HepG2 (cell line): ENCODE measurements around the gene DISP2. TPM values are rescaled to one million over a fixed set of nuclear protein-coding genes. Genes with fewer than 3 reads are reported as not detected.

Experiments
- AHR ChIP-seq: IDR thresholded peaks from 2 replicates; pipeline ENCODE4 v1.6.1; 2018; ENCODE audit warnings: missing genetic modification reagents, missing compliant biosample characterization
- ISL2 ChIP-seq: sonication (generic); formaldehyde crosslinking; IDR thresholded peaks from 2 replicates; pipeline ENCODE4 v1.5.0; 2020; ENCODE audit warnings: missing genetic modification reagents
- KDM5B ChIP-seq: sonication (generic); formaldehyde crosslinking; IDR thresholded peaks from 2 replicates; pipeline ENCODE4 v1.4.0; 2020; ENCODE audit warnings: missing genetic modification reagents, mild to moderate bottlenecking, borderline replicate concordance
- NFIC ChIP-seq: IDR thresholded peaks from 2 replicates; pipeline ENCODE4 v1.6.1; 2012; ENCODE audit warnings: mild to moderate bottlenecking, low read length, inconsistent platforms
- NR1H2 ChIP-seq: sonication (generic); formaldehyde crosslinking; IDR thresholded peaks from 2 replicates; pipeline ENCODE4 v1.8.1; 2022; ENCODE audit warnings: low read depth, missing genetic modification reagents, borderline replicate concordance
- PRPF4 ChIP-seq: fragments of 200-400 bp; formaldehyde crosslinking; IDR thresholded peaks from 2 replicates; pipeline ENCODE4 v1.6.1; 2016; ENCODE audit warnings: low read length, low read depth; ENCODE audit not compliant: poor library complexity, severe bottlenecking
- SMARCC2 ChIP-seq: fragments of 450-650 bp; IDR thresholded peaks from 2 replicates; pipeline ENCODE4 v1.6.1; 2017; ENCODE audit warnings: antibody characterized with exemption, mild to moderate bottlenecking
- ZMYM2 ChIP-seq: sonication (generic); formaldehyde crosslinking; IDR thresholded peaks from 2 replicates; pipeline ENCODE4 v1.8.0; 2022; ENCODE audit warnings: mild to moderate bottlenecking, missing genetic modification reagents
- ZMYM3 ChIP-seq: sonication (generic); formaldehyde crosslinking; IDR thresholded peaks from 2 replicates; pipeline ENCODE4 v1.5.1; 2020; ENCODE audit warnings: mild to moderate bottlenecking, missing genetic modification reagents
- ZNF101 ChIP-seq: sonication (generic); formaldehyde crosslinking; IDR thresholded peaks from 2 replicates; pipeline ENCODE4 v1.4.0; 2020; ENCODE audit warnings: mild to moderate bottlenecking, low read depth, missing genetic modification reagents, borderline replicate concordance
- ZNF670 ChIP-seq: sonication (generic); formaldehyde crosslinking; IDR thresholded peaks from 2 replicates; pipeline ENCODE4 v1.8.0; 2022; ENCODE audit warnings: mild to moderate bottlenecking, missing genetic modification reagents, borderline replicate concordance
- polyA plus RNA-seq, 8 experiments: library from polyadenylated mRNA; depleted of rRNA in 3 of 8; stranded (reverse) in 7 of 8; unstranded in 1 of 8; fragments of >200 nt; fragmentation: Illumina TruSeq in 4 of 8; extraction: Trizol in 4 of 8; gene quantifications; 2 replicates each; pipeline versions ENCODE4 v1.2.1 to v1.2.3, GENCODE V29; 2011 to 2016; ENCODE audit warnings: low read depth in 4 of 8, missing spikeins in 1 of 8, mixed read lengths in 1 of 8; ENCODE audit not compliant: insufficient read depth in 1 of 8
- total RNA-seq, 5 experiments: library from RNA; depleted of rRNA; stranded (reverse); fragments of >200 nt; fragmentation: Illumina TruSeq; extraction: Trizol; gene quantifications; 2 replicates each; pipeline ENCODE4 v1.2.3, GENCODE V29; 2016; ENCODE audit warnings: low read depth in 1 of 5
- TF ChIP-seq, protein P1 (sequence below): sonication (generic); formaldehyde crosslinking; IDR thresholded peaks from 2 replicates; pipeline ENCODE4 v1.9.0; 2022; ENCODE audit warnings: low read depth, missing genetic modification reagents
- TF ChIP-seq, protein P2 (sequence below): sonication (generic); formaldehyde crosslinking; IDR thresholded peaks from 2 replicates; pipeline ENCODE4 v1.4.0; 2020; ENCODE audit warnings: mild to moderate bottlenecking, missing genetic modification reagents
- TF ChIP-seq, protein P3 (sequence below): sonication (generic); formaldehyde crosslinking; IDR thresholded peaks from 2 replicates; pipeline ENCODE4 v1.4.0; 2020; ENCODE audit warnings: missing genetic modification reagents, borderline replicate concordance
- TF ChIP-seq, protein P4 (sequence below): sonication (generic); formaldehyde crosslinking; IDR thresholded peaks from 2 replicates; pipeline ENCODE4 v1.8.1; 2023; ENCODE audit warnings: mild to moderate bottlenecking, moderate library complexity, missing genetic modification reagents

The DISP2 gene
- total and polyA plus RNA-seq, 2 of the 13 experiments (the other 11 are each of a cell fraction or from before 2014, with no cell fraction given): 0.09 to 0.32 TPM

DNA sequence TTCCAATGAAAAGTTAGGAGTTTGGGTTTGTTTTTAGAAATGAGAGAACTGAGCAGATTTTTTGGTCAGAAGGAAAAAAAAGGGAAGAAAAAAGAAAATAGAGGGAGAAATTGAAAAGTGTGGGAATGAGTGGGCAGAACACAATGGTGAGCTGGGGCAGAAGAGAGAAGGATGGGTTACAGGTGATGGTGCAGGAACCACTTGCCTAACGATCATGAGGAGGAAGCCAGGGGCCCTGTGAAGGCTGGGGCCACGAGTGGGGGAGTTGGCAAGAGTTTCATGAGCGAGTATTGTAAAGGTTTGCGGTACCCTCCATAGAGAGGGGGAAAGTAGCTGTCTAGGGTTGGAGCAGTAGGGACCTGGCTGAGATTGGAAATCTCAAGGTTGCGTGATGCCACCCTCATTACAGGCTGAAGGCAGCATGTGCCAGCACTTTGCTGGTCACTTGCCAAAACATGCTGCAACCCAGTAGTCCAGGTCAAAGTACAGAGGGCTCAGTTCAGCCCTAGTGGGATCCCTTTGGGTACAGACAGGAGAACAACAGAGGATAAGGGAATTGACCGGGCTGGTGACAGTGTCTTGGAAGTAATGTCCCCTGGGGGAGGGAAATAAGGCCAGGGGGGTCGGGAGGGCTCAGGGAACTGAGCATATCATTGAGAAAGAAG, 54.2 kb downstream of the DISP2 start (continued):
- TF ChIP-seq, protein P1, sequence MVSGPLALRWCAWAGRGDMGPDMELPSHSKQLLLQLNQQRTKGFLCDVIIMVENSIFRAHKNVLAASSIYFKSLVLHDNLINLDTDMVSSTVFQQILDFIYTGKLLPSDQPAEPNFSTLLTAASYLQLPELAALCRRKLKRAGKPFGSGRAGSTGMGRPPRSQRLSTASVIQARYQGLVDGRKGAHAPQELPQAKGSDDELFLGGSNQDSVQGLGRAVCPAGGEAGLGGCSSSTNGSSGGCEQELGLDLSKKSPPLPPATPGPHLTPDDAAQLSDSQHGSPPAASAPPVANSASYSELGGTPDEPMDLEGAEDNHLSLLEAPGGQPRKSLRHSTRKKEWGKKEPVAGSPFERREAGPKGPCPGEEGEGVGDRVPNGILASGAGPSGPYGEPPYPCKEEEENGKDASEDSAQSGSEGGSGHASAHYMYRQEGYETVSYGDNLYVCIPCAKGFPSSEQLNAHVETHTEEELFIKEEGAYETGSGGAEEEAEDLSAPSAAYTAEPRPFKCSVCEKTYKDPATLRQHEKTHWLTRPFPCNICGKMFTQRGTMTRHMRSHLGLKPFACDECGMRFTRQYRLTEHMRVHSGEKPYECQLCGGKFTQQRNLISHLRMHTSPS (CRISPR knock-in tag): peak; percentile 72
- no peak for TF ChIP-seq NR1H2
- TF ChIP-seq, protein P2, sequence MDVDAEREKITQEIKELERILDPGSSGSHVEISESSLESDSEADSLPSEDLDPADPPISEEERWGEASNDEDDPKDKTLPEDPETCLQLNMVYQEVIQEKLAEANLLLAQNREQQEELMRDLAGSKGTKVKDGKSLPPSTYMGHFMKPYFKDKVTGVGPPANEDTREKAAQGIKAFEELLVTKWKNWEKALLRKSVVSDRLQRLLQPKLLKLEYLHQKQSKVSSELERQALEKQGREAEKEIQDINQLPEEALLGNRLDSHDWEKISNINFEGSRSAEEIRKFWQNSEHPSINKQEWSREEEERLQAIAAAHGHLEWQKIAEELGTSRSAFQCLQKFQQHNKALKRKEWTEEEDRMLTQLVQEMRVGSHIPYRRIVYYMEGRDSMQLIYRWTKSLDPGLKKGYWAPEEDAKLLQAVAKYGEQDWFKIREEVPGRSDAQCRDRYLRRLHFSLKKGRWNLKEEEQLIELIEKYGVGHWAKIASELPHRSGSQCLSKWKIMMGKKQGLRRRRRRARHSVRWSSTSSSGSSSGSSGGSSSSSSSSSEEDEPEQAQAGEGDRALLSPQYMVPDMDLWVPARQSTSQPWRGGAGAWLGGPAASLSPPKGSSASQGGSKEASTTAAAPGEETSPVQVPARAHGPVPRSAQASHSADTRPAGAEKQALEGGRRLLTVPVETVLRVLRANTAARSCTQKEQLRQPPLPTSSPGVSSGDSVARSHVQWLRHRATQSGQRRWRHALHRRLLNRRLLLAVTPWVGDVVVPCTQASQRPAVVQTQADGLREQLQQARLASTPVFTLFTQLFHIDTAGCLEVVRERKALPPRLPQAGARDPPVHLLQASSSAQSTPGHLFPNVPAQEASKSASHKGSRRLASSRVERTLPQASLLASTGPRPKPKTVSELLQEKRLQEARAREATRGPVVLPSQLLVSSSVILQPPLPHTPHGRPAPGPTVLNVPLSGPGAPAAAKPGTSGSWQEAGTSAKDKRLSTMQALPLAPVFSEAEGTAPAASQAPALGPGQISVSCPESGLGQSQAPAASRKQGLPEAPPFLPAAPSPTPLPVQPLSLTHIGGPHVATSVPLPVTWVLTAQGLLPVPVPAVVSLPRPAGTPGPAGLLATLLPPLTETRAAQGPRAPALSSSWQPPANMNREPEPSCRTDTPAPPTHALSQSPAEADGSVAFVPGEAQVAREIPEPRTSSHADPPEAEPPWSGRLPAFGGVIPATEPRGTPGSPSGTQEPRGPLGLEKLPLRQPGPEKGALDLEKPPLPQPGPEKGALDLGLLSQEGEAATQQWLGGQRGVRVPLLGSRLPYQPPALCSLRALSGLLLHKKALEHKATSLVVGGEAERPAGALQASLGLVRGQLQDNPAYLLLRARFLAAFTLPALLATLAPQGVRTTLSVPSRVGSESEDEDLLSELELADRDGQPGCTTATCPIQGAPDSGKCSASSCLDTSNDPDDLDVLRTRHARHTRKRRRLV: no peak
- 0 out of 2 replicates have a peak, but pooled peaks have one; percentile 47 for TF ChIP-seq ZMYM2 (CRISPR knock-in tag)
- TF ChIP-seq SMARCC2: no peak
- no peak for TF ChIP-seq ZNF101 (CRISPR knock-in tag)
- TF ChIP-seq AHR: no peak
- no peak for TF ChIP-seq ISL2
- no peak for TF ChIP-seq ZNF670 (CRISPR knock-in tag)
- no peak for TF ChIP-seq PRPF4
- TF ChIP-seq NFIC: no peak
- TF ChIP-seq, protein P3, sequence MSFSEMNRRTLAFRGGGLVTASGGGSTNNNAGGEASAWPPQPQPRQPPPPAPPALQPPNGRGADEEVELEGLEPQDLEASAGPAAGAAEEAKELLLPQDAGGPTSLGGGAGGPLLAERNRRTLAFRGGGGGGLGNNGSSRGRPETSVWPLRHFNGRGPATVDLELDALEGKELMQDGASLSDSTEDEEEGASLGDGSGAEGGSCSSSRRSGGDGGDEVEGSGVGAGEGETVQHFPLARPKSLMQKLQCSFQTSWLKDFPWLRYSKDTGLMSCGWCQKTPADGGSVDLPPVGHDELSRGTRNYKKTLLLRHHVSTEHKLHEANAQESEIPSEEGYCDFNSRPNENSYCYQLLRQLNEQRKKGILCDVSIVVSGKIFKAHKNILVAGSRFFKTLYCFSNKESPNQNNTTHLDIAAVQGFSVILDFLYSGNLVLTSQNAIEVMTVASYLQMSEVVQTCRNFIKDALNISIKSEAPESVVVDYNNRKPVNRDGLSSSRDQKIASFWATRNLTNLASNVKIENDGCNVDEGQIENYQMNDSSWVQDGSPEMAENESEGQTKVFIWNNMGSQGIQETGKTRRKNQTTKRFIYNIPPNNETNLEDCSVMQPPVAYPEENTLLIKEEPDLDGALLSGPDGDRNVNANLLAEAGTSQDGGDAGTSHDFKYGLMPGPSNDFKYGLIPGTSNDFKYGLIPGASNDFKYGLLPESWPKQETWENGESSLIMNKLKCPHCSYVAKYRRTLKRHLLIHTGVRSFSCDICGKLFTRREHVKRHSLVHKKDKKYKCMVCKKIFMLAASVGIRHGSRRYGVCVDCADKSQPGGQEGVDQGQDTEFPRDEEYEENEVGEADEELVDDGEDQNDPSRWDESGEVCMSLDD (CRISPR knock-in tag): no peak
- no peak for TF ChIP-seq ZMYM3 (CRISPR knock-in tag)
- TF ChIP-seq, protein P4, sequence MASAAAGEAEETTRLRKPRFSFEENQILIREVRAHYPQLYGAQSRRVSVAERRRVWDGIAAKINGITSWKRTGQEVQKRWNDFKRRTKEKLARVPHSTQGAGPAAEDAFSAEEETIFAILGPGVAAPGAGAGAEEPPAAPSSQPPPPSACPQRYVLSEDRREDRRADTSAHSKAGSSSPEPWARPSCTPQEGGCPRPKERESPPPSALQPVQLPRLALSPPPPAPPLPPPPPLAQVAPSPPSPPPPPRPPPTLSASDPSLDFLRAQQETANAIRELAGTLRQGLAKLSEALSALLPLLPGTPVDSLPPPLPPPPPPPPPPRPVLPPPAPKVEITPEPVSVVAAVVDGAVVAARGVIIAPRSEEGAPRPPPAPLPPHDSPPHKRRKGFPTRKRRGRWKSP (CRISPR knock-in tag): no peak
- TF ChIP-seq KDM5B (CRISPR knock-in tag): no peak
